Spleen (tissue), 11 donors: ENCODE results near the gene POLG. TPM values are rescaled to one million over a fixed set of nuclear protein-coding genes. Genes with fewer than 3 reads are reported as not detected.
A peak's percentile ranks its signal among the peaks of the same experiment; 100 is the strongest.

Source experiments
- DNase-seq: peaks from one replicate; pipeline ENCODE4 v3.0.0-alpha.2; 2020
- H3K27ac ChIP-seq, 8 donors: fragments of 200-600 bp; sonication (generic) in 7 of 8; 1 replicate in 4 of 8; 2 replicates in 4 of 8; pipeline versions ENCODE4 v1.5.0 to v1.8.0; 2016 to 2021; ENCODE audit warnings: inconsistent platforms in 4 of 8, mild to moderate bottlenecking in 4 of 8, moderate library complexity in 1 of 8
- H3K27me3 ChIP-seq, 7 donors: fragments of 200-600 bp; sonication (generic) in 6 of 7; replicated peaks in 1 of 7; 1 replicate in 4 of 7; 2 replicates in 3 of 7; pipeline versions ENCODE4 v1.5.0 to v1.8.0; 2016 to 2021; ENCODE audit warnings: inconsistent platforms in 3 of 7, mild to moderate bottlenecking in 1 of 7
- H3K36me3 ChIP-seq, 6 donors: fragments of 200-600 bp; sonication (generic) in 5 of 6; 1 replicate in 4 of 6; 2 replicates in 2 of 6; pipeline versions ENCODE4 v1.5.0 to v1.8.0; 2016 to 2021; ENCODE audit warnings: inconsistent platforms in 2 of 6
- H3K4me1 ChIP-seq, 6 donors: fragments of 200-600 bp; sonication (generic) in 5 of 6; 1 replicate in 3 of 6; 2 replicates in 3 of 6; pipeline versions ENCODE4 v1.5.0 to v1.8.0; 2016 to 2021; ENCODE audit warnings: inconsistent platforms in 3 of 6
- H3K4me3 ChIP-seq, 8 donors: fragments of 200-600 bp; sonication (generic) in 7 of 8; 1 replicate in 4 of 8; 2 replicates in 4 of 8; pipeline versions ENCODE4 v1.5.0 to v1.8.0; 2016 to 2021; ENCODE audit warnings: inconsistent platforms in 4 of 8, mild to moderate bottlenecking in 4 of 8, moderate library complexity in 2 of 8
- H3K9me3 ChIP-seq, 8 donors: fragments of 200-600 bp; sonication (generic) in 7 of 8; 1 replicate in 4 of 8; 2 replicates in 4 of 8; pipeline versions ENCODE4 v1.5.0 to v1.8.0; 2016 to 2021; ENCODE audit warnings: inconsistent platforms in 4 of 8
- CTCF ChIP-seq, 11 experiments: fragments of 200-600 bp in 7 of 11; fragments of 450-650 bp in 4 of 11; sonication (generic) in 4 of 11; IDR thresholded peaks in 8 of 11; conservative IDR thresholded peaks in 3 of 11; 1 replicate in 7 of 11; 2 replicates in 4 of 11; pipeline versions ENCODE4 v1.4.0 to v1.8.0; 2016 to 2021; ENCODE audit warnings: antibody characterized with exemption in 11 of 11, inconsistent platforms in 4 of 11, mild to moderate bottlenecking in 1 of 11
- POLR2A ChIP-seq, 3 donors: fragments of 450-650 bp; IDR thresholded peaks; one replicate each; pipeline ENCODE4 v1.5.1; 2017; ENCODE audit warnings: antibody characterized with exemption in 3 of 3, mild to moderate bottlenecking in 1 of 3
- POLR2AphosphoS5 ChIP-seq, 3 donors: sonication (generic); formaldehyde crosslinking; IDR thresholded peaks; one replicate each; pipeline ENCODE4 v1.5.1; 2017; ENCODE audit warnings: antibody characterized with exemption in 3 of 3
- WGBS, 5 donors: extraction: QIAGEN DNeasy Blood & Tissue Kit in 3 of 5; methylation state at CpG; one replicate each; pipeline versions ENCODE4 v1.1.5 to v1.1.7; 2013 to 2018; 5-methylcytosine and 5-hydroxymethylcytosine counted together
- intact Hi-C: fragments of 100-400 bp; cut with DNase I; formaldehyde crosslinking; loops from one replicate; pipeline ENCODE4 v1.15.0; 2023; ENCODE audit warnings: low total_unique reads
- polyA plus RNA-seq, 3 donors: library from polyadenylated mRNA; stranded (reverse); fragments of 200-250 nt; gene quantifications; one replicate each; pipeline ENCODE4 v1.2.1, GENCODE V29; 2013
- total RNA-seq, 7 donors: library from RNA; depleted of rRNA in 3 of 7; stranded (reverse); fragments of >200 nt in 3 of 7; fragmentation: NEBNext Ultra II Directional in 4 of 7; extraction: Animal tissue kit (Norgen Biotek cat#: 25700) in 4 of 7; gene quantifications; one replicate each; pipeline versions ENCODE4 v1.1.0 to v1.2.1, GENCODE V29; 2016 to 2021
- donor health status: healthy with polysubstance abuse.
- donor health status: DM: no; HTN: no; CAD: no; lungs with moderate emphysema.
- donor health status: DM: no; HTN: no; CAD: no.
- donor health status: Bipolar disorder and iron deficiency.
- donor health status: healthy.
- donor health status: DM: no; HTN: no; CAD: no.
- donor health status: DM: yes; HTN: yes; CAD: no.

The POLG gene
- total and polyA plus RNA-seq, 10 donors: 38.3 to 105 (median 68.3) TPM

- peak overlapping the region in 1 of 8 donors; percentile 54 for H3K4me3 ChIP-seq
- no peaks in the 10 kb centered on the region for H3K9me3 ChIP-seq
- H3K4me1 ChIP-seq: peaks cover 14 to 45% (median 28%) of the 10 kb centered on the region in 6 donors
- H3K36me3 ChIP-seq: no peaks in the 10 kb centered on the region
- intact Hi-C loops: no loop called here
- 7 to 13% (median 9%) methylated on average over 32 to 33 of the region's 33 CpGs for WGBS, 5 donors
- H3K27ac ChIP-seq: no peak overlapping the region
- H3K27me3 ChIP-seq: peaks cover 20 to 100% (median 99%) of the 10 kb centered on the region in 7 donors
- DNase-seq: no peak
- TF ChIP-seq POLR2AphosphoS5 (IDR thresholded peaks at IDR 0.05) (no peak), CTCF (IDR thresholded peaks at IDR 0.05 in 8 of 11, conservative IDR thresholded peaks at IDR 0.05 in 3 of 11) (no peak), POLR2A (IDR thresholded peaks at IDR 0.05) (no peak)
These were observed 35.7 kb upstream of the POLG start for GRCh38 chr15:89370120-89370977.

GRCh38 chr15:89369341-89369947 is 34.8 kb upstream of the POLG start:
- H3K4me3 ChIP-seq: no peak overlapping the region
- peaks cover 14 to 46% (median 28%) of the 10 kb centered on the region in 6 donors for H3K4me1 ChIP-seq
- no peak overlapping the region for H3K27ac ChIP-seq
- H3K27me3 ChIP-seq: peaks cover 17 to 100% (median 99%) of the 10 kb centered on the region in 7 donors
- WGBS, 5 donors: 19 to 34% (median 25%) methylated on average over 3 of the region's 3 CpGs
- DNase-seq: no peak
- no peaks in the 10 kb centered on the region for H3K9me3 ChIP-seq
- H3K36me3 ChIP-seq: no peaks in the 10 kb centered on the region
- TF ChIP-seq POLR2A (IDR thresholded peaks at IDR 0.05) (no peak), CTCF (IDR thresholded peaks at IDR 0.05 in 8 of 11, conservative IDR thresholded peaks at IDR 0.05 in 3 of 11) (no peak), POLR2AphosphoS5 (IDR thresholded peaks at IDR 0.05) (no peak)
- intact Hi-C loops: no loop called here

GRCh38 chr15:89368566-89369223 is 34.1 kb upstream of the POLG start:
- intact Hi-C loops: no loop called here
- no peak overlapping the region for H3K27ac ChIP-seq
- no peaks in the 10 kb centered on the region for H3K36me3 ChIP-seq
- peaks cover 14 to 54% (median 28%) of the 10 kb centered on the region in 6 donors for H3K4me1 ChIP-seq
- H3K9me3 ChIP-seq: no peaks in the 10 kb centered on the region
- no peak for DNase-seq
- H3K4me3 ChIP-seq: peak overlapping the region in 1 of 8 donors; percentile 60
- TF ChIP-seq CTCF (IDR thresholded peaks at IDR 0.05 in 8 of 11, conservative IDR thresholded peaks at IDR 0.05 in 3 of 11): no peak
- no peak for TF ChIP-seq POLR2AphosphoS5 (IDR thresholded peaks at IDR 0.05)
- no peak for TF ChIP-seq POLR2A (IDR thresholded peaks at IDR 0.05)
- whole genome bisulfite sequencing, 5 donors: 2 to 5% (median 5%) methylated on average over 24 to 34 of the region's 34 CpGs
- H3K27me3 ChIP-seq: peaks cover 14 to 100% (median 99%) of the 10 kb centered on the region in 7 donors
